K562 (cell line): ENCODE data around the gene MTHFR. TPM values are rescaled to one million over a fixed set of nuclear protein-coding genes. Genes with fewer than 3 reads are reported as not detected.

Experiments
- BCOR ChIP-seq: fragments of 450-650 bp; IDR thresholded peaks from 2 replicates; pipeline ENCODE4 v1.6.1; 2016
- CBFA2T2 ChIP-seq: fragments of 450-650 bp; conservative IDR thresholded peaks from 2 replicates; pipeline ENCODE4 v1.6.1; 2017; ENCODE audit warnings: mild to moderate bottlenecking
- EZH2 ChIP-seq: IDR thresholded peaks from 2 replicates; pipeline ENCODE4 v1.6.1; 2012; ENCODE audit warnings: low read depth, mild to moderate bottlenecking, inconsistent platforms, low read length, borderline replicate concordance
- FIP1L1 ChIP-seq: fragments of 200-400 bp; formaldehyde crosslinking; IDR thresholded peaks from 2 replicates; pipeline ENCODE4 v1.6.1; 2018; ENCODE audit warnings: mild to moderate bottlenecking, low read depth, low read length; ENCODE audit not compliant: poor library complexity, severe bottlenecking
- HNRNPH1 ChIP-seq: fragments of 200-400 bp; formaldehyde crosslinking; optimal IDR thresholded peaks from 2 replicates; pipeline ENCODE3; 2017; ENCODE audit warnings: low read depth, mild to moderate bottlenecking, low read length, moderate library complexity
- ID3 ChIP-seq, 2 experiments: fragments of 250-450 bp in 1 of 2; fragments of 450-650 bp in 1 of 2; sonication (Bioruptor Pico) in 1 of 2; IDR thresholded peaks; 2 replicates each; pipeline versions ENCODE4 v1.6.1 to v1.8.0; 2016 to 2021; ENCODE audit warnings: mild to moderate bottlenecking in 2 of 2, moderate library complexity in 2 of 2, missing compliant biosample characterization in 1 of 2, missing genetic modification characterization in 1 of 2
- KLF1 ChIP-seq: fragments of 450-650 bp; IDR thresholded peaks from 2 replicates; pipeline ENCODE4 v1.6.1; 2016; ENCODE audit warnings: missing genetic modification characterization, missing compliant biosample characterization
- KLF16 ChIP-seq: IDR thresholded peaks from 2 replicates; pipeline ENCODE4 v1.6.1; 2016; ENCODE audit warnings: antibody characterized with exemption
- MYC ChIP-seq, 2 experiments: fragments of 250-450 bp in 1 of 2; sonication (Bioruptor Pico) in 1 of 2; IDR thresholded peaks; 2 replicates each; pipeline versions ENCODE4 v1.5.1 to v1.6.1; 2012 to 2021; ENCODE audit warnings: low read depth in 2 of 2, borderline replicate concordance in 1 of 2, improper control_type of control experiment in 1 of 2, low read length in 1 of 2, mild to moderate bottlenecking in 1 of 2, moderate library complexity in 1 of 2
- NR3C1 ChIP-seq: sonication (generic); formaldehyde crosslinking; IDR thresholded peaks from 2 replicates; pipeline ENCODE4 v1.8.1; 2022; ENCODE audit warnings: missing genetic modification reagents
- RNF219 ChIP-seq: fragments of 250-450 bp; sonication (Bioruptor Pico); IDR thresholded peaks from 2 replicates; pipeline ENCODE4 v1.5.0; 2022; ENCODE audit warnings: mild to moderate bottlenecking
- SFPQ ChIP-seq: fragments of 200-400 bp; formaldehyde crosslinking; IDR thresholded peaks from 2 replicates; pipeline ENCODE4 v1.6.1; 2017; ENCODE audit warnings: mild to moderate bottlenecking, low read depth, low read length, moderate library complexity
- TEAD1 ChIP-seq, 2 experiments: fragments of 450-650 bp in 1 of 2; sonication (generic) in 1 of 2; formaldehyde crosslinking; IDR thresholded peaks; 2 replicates each; pipeline versions ENCODE4 v1.4.0 to v1.8.0; 2020 to 2022; ENCODE audit warnings: mild to moderate bottlenecking in 2 of 2, missing genetic modification reagents in 1 of 2
- TRIM24 ChIP-seq, 2 experiments: fragments of 450-650 bp; IDR thresholded peaks; 2 replicates each; pipeline ENCODE4 v1.6.1; 2016
- XRCC4 ChIP-seq: IDR thresholded peaks from one replicate; pipeline ENCODE4 v1.6.1; 2011; ENCODE audit not compliant: insufficient read depth, insufficient read length; ENCODE audit errors: extremely low read depth
- ZBTB33 ChIP-seq: sonication (generic); formaldehyde crosslinking; IDR thresholded peaks from 2 replicates; pipeline ENCODE4 v1.8.1; 2023; ENCODE audit warnings: mild to moderate bottlenecking, missing genetic modification reagents
- ZNF121 ChIP-seq: sonication (generic); formaldehyde crosslinking; conservative IDR thresholded peaks from 2 replicates; pipeline ENCODE4 v1.8.0; 2022; ENCODE audit warnings: missing genetic modification reagents
- ZNF175 ChIP-seq: fragments of 200-800 bp; sonication (Bioruptor generic); IDR thresholded peaks from 2 replicates; pipeline ENCODE4 v1.6.1; 2016; ENCODE audit warnings: low read depth, mild to moderate bottlenecking, missing genetic modification characterization, missing compliant biosample characterization
- ZNF280B ChIP-seq: fragments of 250-450 bp; sonication (Bioruptor Pico); IDR thresholded peaks from 2 replicates; pipeline ENCODE4 v1.5.1; 2021; ENCODE audit warnings: mild to moderate bottlenecking
- ZNF41 ChIP-seq: fragments of 250-450 bp; sonication (Bioruptor Pico); conservative IDR thresholded peaks from 2 replicates; pipeline ENCODE4 v1.4.0; 2020; ENCODE audit warnings: mild to moderate bottlenecking
- ZNF695 ChIP-seq: fragments of 450-650 bp; formaldehyde crosslinking; IDR thresholded peaks from 2 replicates; pipeline ENCODE4 v1.4.0; 2020; ENCODE audit warnings: mild to moderate bottlenecking, moderate library complexity
- polyA plus RNA-seq, 8 experiments: library from polyadenylated mRNA; depleted of rRNA in 4 of 8; stranded (reverse) in 5 of 8; unstranded in 3 of 8; fragments of >200 nt; fragmentation: Nextera tagmentation in 2 of 8; fragmentation: Illumina TruSeq in 1 of 8; extraction: Ambion mirVana in 2 of 8; extraction: Trizol in 1 of 8; gene quantifications; 2 replicates each; pipeline versions ENCODE4 v1.2.1 to v1.2.3, GENCODE V29; 2011 to 2014; ENCODE audit warnings: inconsistent platforms in 1 of 8, missing spikeins in 1 of 8
- total RNA-seq, 7 experiments: library from RNA; depleted of rRNA in 6 of 7; stranded (reverse); fragments of >200 nt in 6 of 7; fragmentation: Illumina TruSeq in 2 of 7; extraction: Trizol in 2 of 7; gene quantifications; 2 replicates each; pipeline versions ENCODE4 v1.2.1 to v1.2.3, GENCODE V29; 2011 to 2021; ENCODE audit warnings: low replicate concordance in 1 of 7

MTHFR gene
- total and polyA plus RNA-seq, 9 of the 15 experiments (the other 6 are each of a cell fraction or from before 2014, with no cell fraction given), result 5.0 to 104 (median 62.6) TPM

GRCh38 chr1:11802616-11802972 lies 3.2 kb downstream of the MTHFR start (continued):
- TF ChIP-seq RNF219 (CRISPR knock-in tag) (no peak), KLF1 (tag) (no peak), ZNF175 (CRISPR knock-in tag) (0 out of 2 replicates have a peak, but pooled peaks have one; percentile 2), NR3C1 (CRISPR knock-in tag) (no peak), BCOR (no peak), SFPQ (no peak), CBFA2T2 (no peak), ZNF121 (no peak), TEAD1 (CRISPR knock-in tag; IDR thresholded peaks at IDR 0.05) (no peak), FIP1L1 (no peak), XRCC4 (no peak), ZNF280B (CRISPR knock-in tag) (no peak), ZNF695 (CRISPR knock-in tag) (no peak), EZH2 (no peak), ZBTB33 (no peak), ID3 (CRISPR knock-in tag; IDR thresholded peaks at IDR 0.05) (no peak), ID3 (tag; IDR thresholded peaks at IDR 0.05) (0 out of 2 replicates have a peak, but pooled peaks have one; percentile 10), MYC (IDR thresholded peaks at IDR 0.05; ENCODE audit: low read depth, low read length) (no peak; the same call in 1 of the 2 replicates), MYC (CRISPR knock-in tag; IDR thresholded peaks at IDR 0.05; ENCODE audit: borderline replicate concordance, low read depth) (no peak), ZNF41 (CRISPR knock-in tag) (no peak), TRIM24 (IDR thresholded peaks at IDR 0.05) (no peak), KLF16 (no peak), HNRNPH1 (no peak)
